ENCODE data around the gene ERGIC1. TPM values are rescaled to one million over a fixed set of nuclear protein-coding genes. Genes with fewer than 3 reads are reported as not detected.

ERGIC1 gene
- total RNA-seq, 1 donor from 2014 or later, result 105 TPM

- H3K4me3 ChIP-seq (ENCODE audit: low read depth, low read length), result no peak overlapping the region
- FAIRE-seq (no peak), DNase-seq (ENCODE audit: low read depth) (no peak)
- peaks cover 11% of the 10 kb centered on the region for H3K36me3 ChIP-seq (ENCODE audit: control insufficient read depth, insufficient read depth, low read length)
- no peaks in the 10 kb centered on the region for H3K27me3 ChIP-seq (ENCODE audit: control insufficient read depth, insufficient read depth, low read length)
- TF ChIP-seq, protein P1, sequence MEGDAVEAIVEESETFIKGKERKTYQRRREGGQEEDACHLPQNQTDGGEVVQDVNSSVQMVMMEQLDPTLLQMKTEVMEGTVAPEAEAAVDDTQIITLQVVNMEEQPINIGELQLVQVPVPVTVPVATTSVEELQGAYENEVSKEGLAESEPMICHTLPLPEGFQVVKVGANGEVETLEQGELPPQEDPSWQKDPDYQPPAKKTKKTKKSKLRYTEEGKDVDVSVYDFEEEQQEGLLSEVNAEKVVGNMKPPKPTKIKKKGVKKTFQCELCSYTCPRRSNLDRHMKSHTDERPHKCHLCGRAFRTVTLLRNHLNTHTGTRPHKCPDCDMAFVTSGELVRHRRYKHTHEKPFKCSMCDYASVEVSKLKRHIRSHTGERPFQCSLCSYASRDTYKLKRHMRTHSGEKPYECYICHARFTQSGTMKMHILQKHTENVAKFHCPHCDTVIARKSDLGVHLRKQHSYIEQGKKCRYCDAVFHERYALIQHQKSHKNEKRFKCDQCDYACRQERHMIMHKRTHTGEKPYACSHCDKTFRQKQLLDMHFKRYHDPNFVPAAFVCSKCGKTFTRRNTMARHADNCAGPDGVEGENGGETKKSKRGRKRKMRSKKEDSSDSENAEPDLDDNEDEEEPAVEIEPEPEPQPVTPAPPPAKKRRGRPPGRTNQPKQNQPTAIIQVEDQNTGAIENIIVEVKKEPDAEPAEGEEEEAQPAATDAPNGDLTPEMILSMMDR (IDR thresholded peaks at IDR 0.05; ENCODE audit: insufficient read depth, low read length, severe bottlenecking), result no peak
These were observed 5.8 kb downstream of the ERGIC1 start for GRCh38 chr5:172839669-172840431.

DNA sequence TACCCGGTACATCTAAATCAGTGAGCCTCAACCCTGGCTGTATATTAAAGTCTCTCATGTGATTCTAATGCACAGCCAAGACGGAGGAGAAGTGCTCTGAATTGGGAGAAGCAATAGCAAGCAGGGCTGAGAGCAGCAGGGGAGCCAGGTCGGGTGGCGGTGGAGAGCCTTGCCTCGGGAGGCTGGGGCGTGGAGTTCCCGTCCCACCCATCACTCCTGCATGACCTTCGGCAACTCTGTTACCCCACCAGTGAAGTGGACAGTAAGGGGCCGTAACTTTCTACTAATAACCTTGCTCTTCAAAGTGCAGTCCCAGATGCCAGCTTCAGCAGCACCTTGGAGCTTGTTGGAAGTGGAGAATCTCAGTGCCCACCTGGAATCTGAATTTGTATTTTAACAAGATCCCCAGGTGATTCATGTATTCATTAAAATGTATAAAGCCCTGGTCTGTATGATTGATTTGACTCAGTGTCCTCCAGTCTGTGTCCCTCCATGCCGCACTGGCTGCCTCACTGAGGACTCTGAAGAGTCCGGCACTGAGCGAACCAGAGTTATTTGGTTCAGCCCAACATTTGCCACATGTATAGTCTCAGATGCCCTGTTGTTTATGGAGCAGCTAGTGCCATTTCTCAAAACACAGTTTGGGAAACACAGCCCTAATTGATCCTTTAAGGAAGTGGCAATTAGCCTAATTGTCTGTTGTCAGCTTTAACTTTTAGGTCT, 6.5 kb downstream of the ERGIC1 start:
- DNase-seq (ENCODE audit: low read depth), result no peak
- FAIRE-seq, result no peak
- H3K36me3 ChIP-seq (ENCODE audit: control insufficient read depth, insufficient read depth, low read length), result peaks cover 13% of the 10 kb centered on the region
- H3K4me3 ChIP-seq (ENCODE audit: low read depth, low read length), result no peak overlapping the region
- TF ChIP-seq, protein P1 (IDR thresholded peaks at IDR 0.05; ENCODE audit: insufficient read depth, low read length, severe bottlenecking), result no peak
- H3K27me3 ChIP-seq (ENCODE audit: control insufficient read depth, insufficient read depth, low read length), result no peaks in the 10 kb centered on the region

DNA sequence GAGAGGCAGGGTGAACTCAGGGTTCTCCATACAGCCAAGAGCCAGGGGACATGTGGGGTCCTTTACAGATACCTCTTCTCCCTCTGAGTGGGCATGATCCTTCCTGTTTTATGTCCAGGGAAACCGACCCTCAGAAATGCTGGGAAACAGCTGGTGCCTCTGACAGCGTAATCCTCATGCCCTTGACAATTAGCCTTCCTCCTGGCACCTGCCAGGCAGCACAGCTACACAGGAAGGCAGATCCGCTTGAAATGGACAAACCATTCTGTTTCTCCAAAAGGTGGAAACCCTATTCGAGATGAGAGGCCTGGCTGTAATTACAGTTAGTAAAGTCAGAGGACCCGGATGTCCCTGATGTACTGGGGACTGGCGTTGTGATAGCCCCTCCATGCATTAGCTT, 7.2 kb downstream of the ERGIC1 start:
- TF ChIP-seq, protein P1 (IDR thresholded peaks at IDR 0.05; ENCODE audit: insufficient read depth, low read length, severe bottlenecking), result no peak
- peaks cover 14% of the 10 kb centered on the region for H3K36me3 ChIP-seq (ENCODE audit: control insufficient read depth, insufficient read depth, low read length)
- H3K4me3 ChIP-seq (ENCODE audit: low read depth, low read length), result no peak overlapping the region
- FAIRE-seq, result no peak
- DNase-seq (ENCODE audit: low read depth), result no peak
- H3K27me3 ChIP-seq (ENCODE audit: control insufficient read depth, insufficient read depth, low read length), result no peaks in the 10 kb centered on the region

DNA sequence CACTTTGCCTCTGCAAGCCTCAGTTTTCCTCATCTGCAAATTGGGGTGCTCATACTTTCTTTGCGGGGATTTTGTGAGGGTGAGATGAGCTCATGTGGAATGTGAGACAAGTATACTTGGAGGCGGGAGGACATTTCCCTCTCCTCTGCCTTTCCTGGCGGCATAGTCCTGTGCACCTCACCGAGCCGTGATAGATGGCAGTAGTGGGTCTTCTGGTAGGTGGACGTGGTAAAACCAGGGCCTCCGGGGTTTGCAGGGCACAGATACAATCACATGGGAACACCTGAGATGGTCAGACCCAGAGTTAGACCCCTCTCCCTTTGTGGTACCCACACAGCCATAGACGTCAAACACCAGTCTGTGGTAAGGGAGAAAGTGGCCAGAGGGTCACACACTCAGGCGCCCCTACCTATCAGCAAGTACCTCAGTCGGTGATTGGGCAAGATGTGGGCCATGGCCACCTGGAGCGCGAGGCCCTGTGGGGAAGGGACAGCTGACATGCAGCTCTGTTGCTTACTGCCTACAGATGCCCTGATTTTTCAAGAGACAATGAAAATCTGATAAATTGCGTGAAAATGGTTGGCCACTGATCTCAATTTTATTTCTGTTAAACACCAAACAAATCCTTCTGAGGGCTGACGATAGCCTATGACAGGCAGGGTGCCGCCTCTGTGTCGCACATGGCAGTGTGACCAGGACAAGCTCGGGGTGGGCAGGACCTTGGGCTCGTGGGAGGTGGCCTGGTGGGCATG, 9.9 kb downstream of the ERGIC1 start:
- no peak for FAIRE-seq
- TF ChIP-seq, protein P1 (IDR thresholded peaks at IDR 0.05; ENCODE audit: insufficient read depth, low read length, severe bottlenecking), result no peak
- no peak for DNase-seq (ENCODE audit: low read depth)
- Histone ChIP-seq H3K4me3 (ENCODE audit: low read depth, low read length) (no peak overlapping the region), H3K27me3 (ENCODE audit: control insufficient read depth, insufficient read depth, low read length) (no peaks in the 10 kb centered on the region), H3K36me3 (ENCODE audit: control insufficient read depth, insufficient read depth, low read length) (peaks cover 9% of the 10 kb centered on the region)

- FAIRE-seq (no peak), DNase-seq (ENCODE audit: low read depth) (no peak)
- Histone ChIP-seq H3K4me3 (ENCODE audit: low read depth, low read length) (no peak overlapping the region), H3K27me3 (ENCODE audit: control insufficient read depth, insufficient read depth, low read length) (no peaks in the 10 kb centered on the region), H3K36me3 (ENCODE audit: control insufficient read depth, insufficient read depth, low read length) (peaks cover 8% of the 10 kb centered on the region)
- TF ChIP-seq, protein P1 (IDR thresholded peaks at IDR 0.05; ENCODE audit: insufficient read depth, low read length, severe bottlenecking), result no peak
These were observed 10.5 kb downstream of the ERGIC1 start for GRCh38 chr5:172844577-172844838.

Measured in bronchial epithelial cell (primary cell).